Neural progenitor cell (in vitro differentiated cells): ENCODE measurements around the gene SLC28A1. TPM values are rescaled to one million over a fixed set of nuclear protein-coding genes. Genes with fewer than 3 reads are reported as not detected.
A peak's percentile ranks its signal among the peaks of the same experiment; 100 is the strongest.

Experiments
- DNase-seq: peaks from one replicate; pipeline ENCODE4 v3.0.0-alpha.2; 2016; ENCODE audit warnings: low spot score
- H2AFZ ChIP-seq: fragments of 200-600 bp; sonication (generic); replicated peaks from 2 replicates; pipeline ENCODE4 v1.6.1; 2016; ENCODE audit warnings: antibody characterized with exemption
- H3F3A ChIP-seq: fragments of 200-600 bp; sonication (generic); 2 replicates; pipeline ENCODE4 v1.6.1; 2016; ENCODE audit warnings: antibody characterized with exemption, low read depth
- H3K27ac ChIP-seq: fragments of 200-600 bp; sonication (generic); 2 replicates; pipeline ENCODE4 v1.5.1; 2016; ENCODE audit warnings: mild to moderate bottlenecking
- H3K27me3 ChIP-seq: fragments of 200-600 bp; sonication (generic); 2 replicates; pipeline ENCODE4 v1.6.1; 2016; ENCODE audit warnings: mild to moderate bottlenecking, moderate library complexity
- H3K36me3 ChIP-seq: fragments of 200-600 bp; sonication (generic); 2 replicates; pipeline ENCODE4 v1.5.1; 2016
- H3K4me1 ChIP-seq: fragments of 200-600 bp; sonication (generic); 2 replicates; pipeline ENCODE4 v1.6.1; 2016; ENCODE audit warnings: mixed run types
- H3K4me2 ChIP-seq: fragments of 200-600 bp; sonication (generic); 2 replicates; pipeline ENCODE4 v1.6.1; 2016
- H3K4me3 ChIP-seq: fragments of 200-600 bp; sonication (generic); 2 replicates; pipeline ENCODE4 v1.5.1; 2016
- H3K79me2 ChIP-seq: fragments of 200-600 bp; sonication (generic); 2 replicates; pipeline ENCODE4 v1.6.1; 2016; ENCODE audit warnings: low read depth
- H3K9ac ChIP-seq: fragments of 200-600 bp; sonication (generic); 2 replicates; pipeline ENCODE4 v1.6.1; 2016
- H3K9me3 ChIP-seq: fragments of 200-600 bp; sonication (generic); 2 replicates; pipeline ENCODE4 v1.5.1; 2016; ENCODE audit warnings: low read depth
- H4K20me1 ChIP-seq: fragments of 200-600 bp; sonication (generic); 2 replicates; pipeline ENCODE4 v1.6.1; 2016; ENCODE audit warnings: low read depth
- H3K27ac Mint-ChIP-seq: 3 replicates; pipeline ENCODE4 v1.8.0; 2021; ENCODE audit warnings: mixed read lengths
- H3K27me3 Mint-ChIP-seq: 2 replicates; pipeline ENCODE4 v1.8.0; 2022; ENCODE audit warnings: low read depth, mild to moderate bottlenecking, inconsistent platforms, moderate library complexity, mixed read lengths; ENCODE audit not compliant: insufficient read depth
- H3K36me3 Mint-ChIP-seq: 3 replicates; pipeline ENCODE4 v1.8.0; 2021; ENCODE audit warnings: mixed read lengths
- H3K4me1 Mint-ChIP-seq: 3 replicates; pipeline ENCODE4 v1.8.0; 2021; ENCODE audit warnings: mixed read lengths
- H3K4me3 Mint-ChIP-seq: 3 replicates; pipeline ENCODE4 v1.8.0; 2021; ENCODE audit warnings: mild to moderate bottlenecking, moderate library complexity, mixed read lengths
- H3K9me3 Mint-ChIP-seq: 3 replicates; pipeline ENCODE4 v1.8.0; 2020; ENCODE audit warnings: mixed read lengths
- CTCF ChIP-seq: fragments of 200-600 bp; sonication (generic); IDR thresholded peaks from 2 replicates; pipeline ENCODE4 v1.5.1; 2017; ENCODE audit warnings: antibody characterized with exemption, mild to moderate bottlenecking
- EZH2 ChIP-seq: fragments of 200-600 bp; sonication (generic); IDR thresholded peaks from 2 replicates; pipeline ENCODE4 v1.6.1; 2017; ENCODE audit warnings: antibody characterized with exemption, mild to moderate bottlenecking, moderate library complexity
- EZH2phosphoT487 ChIP-seq: fragments of 200-600 bp; sonication (generic); IDR thresholded peaks from 2 replicates; pipeline ENCODE4 v1.6.1; 2017; ENCODE audit warnings: antibody characterized with exemption
- total RNA-seq: library from RNA; depleted of rRNA; stranded (reverse); fragments of >200 nt; gene quantifications from 2 replicates; pipeline ENCODE4 v1.2.3, GENCODE V29; 2015; ENCODE audit warnings: low replicate concordance

Gene SLC28A1
- total RNA-seq, 1 donor from 2014 or later = not detected

- no peak overlapping the region for H3K9ac ChIP-seq
- H3K27me3 Mint-ChIP-seq = peaks cover 6% of the 10 kb centered on the region
Observed at GRCh38 chr15:84909029-84909428, 24.6 kb downstream of the SLC28A1 start.

DNA sequence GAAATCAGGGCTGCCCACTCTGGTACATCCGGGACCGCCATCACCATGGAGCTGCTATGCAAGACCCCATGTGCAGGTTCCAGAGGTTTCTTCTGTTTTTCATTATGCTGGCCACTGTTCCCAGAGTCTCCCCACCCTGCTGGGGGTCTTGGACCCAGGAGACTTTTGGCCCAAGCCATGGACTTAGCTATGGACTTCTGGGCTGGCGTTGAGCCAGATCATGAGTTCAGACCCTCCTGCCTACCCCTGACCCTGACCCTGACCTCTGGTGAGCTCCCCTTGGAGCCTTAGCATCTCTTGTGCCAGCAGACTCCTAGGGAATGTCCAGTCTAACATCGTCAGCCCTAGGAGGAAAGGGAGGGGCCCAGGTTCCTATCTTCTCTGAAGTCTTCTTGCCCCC is 25.3 kb downstream of the SLC28A1 start:
- Histone ChIP-seq H2AFZ (no peak overlapping the region), H3K27me3 (no peaks in the 10 kb centered on the region), H3K9me3 (no peaks in the 10 kb centered on the region), H3K79me2 (no peaks in the 10 kb centered on the region), H3K36me3 (no peaks in the 10 kb centered on the region), H3K4me2 (no peak overlapping the region), H3K4me3 (no peak overlapping the region), H3F3A (no peaks in the 10 kb centered on the region), H3K27ac (no peak overlapping the region), H4K20me1 (no peaks in the 10 kb centered on the region), H3K4me1 (no peaks in the 10 kb centered on the region), H3K9ac (no peak overlapping the region)
- H3K9me3 Mint-ChIP-seq = no peaks in the 10 kb centered on the region
- DNase-seq = no peak
- H3K4me1 Mint-ChIP-seq = peaks cover 14% of the 10 kb centered on the region
- H3K36me3 Mint-ChIP-seq = no peaks in the 10 kb centered on the region
- TF ChIP-seq EZH2phosphoT487 = no peak
- TF ChIP-seq EZH2 = no peak
- TF ChIP-seq CTCF = no peak
- H3K27ac Mint-ChIP-seq = no peak overlapping the region
- peaks cover 9% of the 10 kb centered on the region for H3K27me3 Mint-ChIP-seq
- H3K4me3 Mint-ChIP-seq = no peak overlapping the region

More at GRCh38 chr15:84909029-84909428, 24.6 kb downstream of the SLC28A1 start:
- Histone ChIP-seq H3K27ac (no peak overlapping the region), H4K20me1 (no peaks in the 10 kb centered on the region), H3K9me3 (no peaks in the 10 kb centered on the region), H2AFZ (no peak overlapping the region), H3K4me3 (no peak overlapping the region), H3K4me2 (no peak overlapping the region), H3K36me3 (no peaks in the 10 kb centered on the region), H3F3A (no peaks in the 10 kb centered on the region), H3K27me3 (no peaks in the 10 kb centered on the region), H3K79me2 (no peaks in the 10 kb centered on the region), H3K4me1 (no peaks in the 10 kb centered on the region)
- Mint-ChIP-seq H3K27ac (no peak overlapping the region), H3K36me3 (no peaks in the 10 kb centered on the region), H3K4me3 (no peak overlapping the region), H3K9me3 (no peaks in the 10 kb centered on the region), H3K4me1 (peaks cover 13% of the 10 kb centered on the region)
- DNase-seq = no peak
- TF ChIP-seq CTCF (no peak), EZH2 (no peak), EZH2phosphoT487 (no peak)

DNA sequence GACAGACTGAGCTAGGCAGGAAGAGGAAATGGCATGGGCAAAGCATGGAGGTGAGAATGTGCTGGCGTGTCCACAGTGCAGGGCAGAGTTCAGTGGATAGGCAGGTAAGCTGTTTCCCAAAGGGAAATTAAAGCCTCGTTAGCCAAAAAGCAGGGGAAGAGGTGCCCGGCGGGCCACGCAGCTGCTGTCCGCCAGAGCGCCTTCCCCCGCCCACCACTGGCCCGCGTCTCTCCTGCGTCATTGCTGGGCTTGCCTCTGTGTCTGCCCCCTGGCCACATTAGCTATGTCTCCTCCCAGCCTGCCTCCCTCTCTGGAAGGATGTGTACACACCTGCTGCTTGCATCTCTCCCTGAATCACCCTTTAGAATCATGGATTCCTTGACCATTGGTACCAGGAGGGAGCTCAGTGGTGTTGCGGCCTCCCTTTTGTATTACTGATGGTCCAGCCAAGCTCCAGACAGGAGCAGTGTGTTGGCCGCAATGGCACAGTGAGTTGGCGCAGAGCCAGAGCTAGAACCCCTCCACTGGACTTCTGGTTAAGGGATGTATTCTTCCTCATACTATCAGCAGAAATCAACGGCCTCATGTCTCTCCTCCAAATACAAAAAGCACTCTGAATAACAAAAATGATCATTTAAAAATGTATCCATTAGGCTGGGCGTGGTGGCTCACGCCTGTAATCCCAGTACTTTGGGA is 26.6 kb downstream of the SLC28A1 start:
- no peak for DNase-seq
- Mint-ChIP-seq H3K27me3 (peaks cover 10% of the 10 kb centered on the region), H3K9me3 (no peaks in the 10 kb centered on the region), H3K4me3 (no peak overlapping the region), H3K36me3 (no peaks in the 10 kb centered on the region), H3K27ac (peak overlapping the region; percentile 17), H3K4me1 (peaks cover 21% of the 10 kb centered on the region)
- Histone ChIP-seq H3F3A (no peaks in the 10 kb centered on the region), H3K79me2 (no peaks in the 10 kb centered on the region), H3K27ac (no peak overlapping the region), H3K9ac (no peak overlapping the region), H3K4me1 (no peaks in the 10 kb centered on the region), H2AFZ (no peak overlapping the region), H3K27me3 (no peaks in the 10 kb centered on the region), H3K4me2 (no peak overlapping the region), H3K36me3 (no peaks in the 10 kb centered on the region), H3K9me3 (no peaks in the 10 kb centered on the region), H4K20me1 (no peaks in the 10 kb centered on the region), H3K4me3 (no peak overlapping the region)
- no peak for TF ChIP-seq CTCF
- no peak for TF ChIP-seq EZH2
- TF ChIP-seq EZH2phosphoT487 = no peak
